ENCODE results near the gene PNKP. TPM values are rescaled to one million over a fixed set of nuclear protein-coding genes. Genes with fewer than 3 reads are reported as not detected.

Gene PNKP
- total and polyA plus RNA-seq, 9 of the 15 experiments (the other 6 are each of a cell fraction or from before 2014, with no cell fraction given), result 2.8 to 85.4 (median 25.3) TPM

DNA sequence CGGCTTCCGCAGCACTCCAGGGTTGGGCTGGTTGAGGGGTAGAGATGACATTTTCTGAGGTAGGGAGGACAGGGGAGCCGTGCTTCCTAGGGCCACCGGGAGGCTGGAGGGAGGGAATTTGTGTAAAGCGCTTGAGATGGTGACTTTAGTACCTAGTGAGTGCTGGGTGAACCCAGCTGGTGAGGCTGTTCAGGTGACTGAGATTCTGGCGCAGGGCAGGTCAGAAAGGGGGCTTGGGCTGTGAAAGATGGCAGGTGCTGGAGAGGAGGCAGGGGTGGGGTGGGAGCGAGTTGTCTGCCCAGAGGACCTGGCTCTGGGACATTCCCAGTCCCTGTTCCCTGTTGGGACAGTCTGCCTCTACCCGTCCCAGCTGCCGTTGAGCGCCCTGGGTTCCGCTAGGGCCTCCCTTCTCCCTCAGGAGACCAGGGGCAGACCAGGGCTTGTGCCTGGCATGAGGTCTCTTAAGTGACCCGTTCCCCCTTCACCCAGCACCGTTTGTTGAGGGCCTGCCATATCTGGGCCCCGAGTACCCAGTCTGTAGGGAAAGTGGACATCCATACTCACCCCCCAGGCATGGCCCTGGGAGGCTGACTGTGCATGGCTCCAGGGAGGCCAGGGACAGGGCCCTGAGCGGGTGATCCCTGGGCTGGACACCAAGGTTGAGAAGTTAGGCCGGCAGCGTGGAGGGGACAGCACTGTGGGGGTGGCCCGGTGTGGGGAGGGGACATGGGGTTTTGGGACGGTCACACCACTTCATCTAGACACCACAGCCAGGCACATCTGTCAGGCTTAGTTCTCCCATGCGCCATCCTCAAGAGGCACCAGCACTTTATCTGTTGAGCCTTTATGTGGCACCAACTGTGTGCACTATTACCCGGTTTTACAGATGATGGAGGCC is 11.5 kb downstream of the PNKP start:
- H3K9me1 ChIP-seq (ENCODE audit: control insufficient read depth, insufficient read depth, low read length), result peaks cover 8% of the 10 kb centered on the region
- FAIRE-seq (no peak), ATAC-seq (no peak), DNase-seq (ENCODE audit: extremely low read depth in 1 of 4, low spot score in 3 of 4) (no peak)
- no peak overlapping the region for H3K4me2 ChIP-seq (ENCODE audit: insufficient read depth, low read length)
- peak overlapping the region in 1 of 2 experiments; percentile 36; a peak in 1 of 4 replicates for H3K9ac ChIP-seq (ENCODE audit: insufficient read depth in 1 of 2, low read depth in 2 of 2, low read length in 2 of 2)
- TSS peak; percentile 13 for BruUV-seq (replicated peaks)
- no peak overlapping the region for H2AFZ ChIP-seq (ENCODE audit: low read depth, low read length)
- peaks cover 11 to 79% of the 10 kb centered on the region in 2 experiments for H3K4me1 ChIP-seq (replicated peaks in 1 of 2; ENCODE audit: control insufficient read depth in 2 of 2, insufficient read depth in 2 of 2, low read length in 2 of 2)
- H3K27me3 ChIP-seq (ENCODE audit: control insufficient read depth in 2 of 2, insufficient read depth in 2 of 2, low read length in 2 of 2), result no peaks in the 10 kb centered on the region
- no peak overlapping the region for H3K4me3 ChIP-seq
- peaks cover 82% of the 10 kb centered on the region for H3K36me3 ChIP-seq (ENCODE audit: control insufficient read depth, insufficient read depth, low read length)
- intact Hi-C loops (cut with micrococcal nuclease) (no loop called here), in situ Hi-C loops (cut with MboI) (no loop called here)
- peaks cover 27% of the 10 kb centered on the region for H4K20me1 ChIP-seq (replicated peaks; ENCODE audit: control insufficient read depth, insufficient read depth, low read length)
- H3K27ac ChIP-seq (ENCODE audit: extremely low read depth, low read depth, low read length), result no peak overlapping the region
- ChIA-PET CTCF (ENCODE audit: low intra/inter-chr PET ratio) (no interaction called here), POLR2A (interaction anchor here (0.5 to 0.9 kb wide), 2 partner anchors 10 to 20 kb away, joined by 3 to 4 read pairs; no protein-coding TSS in a partner anchor)
- H3K9me3 ChIP-seq (replicated peaks; ENCODE audit: control insufficient read depth, insufficient read depth, low read depth, low read length), result no peaks in the 10 kb centered on the region
- peaks cover 36% of the 10 kb centered on the region for H3K79me2 ChIP-seq (ENCODE audit: control insufficient read depth, insufficient read depth, low read length)
- 77% methylated on average over 18 of the region's 21 CpGs for WGBS (ENCODE audit: insufficient coverage, low coverage, missing lambda C conversion rate)
- TF ChIP-seq FOXA3 (CRISPR knock-in tag; conservative IDR thresholded peaks at IDR 0.05 in 1 of 2, IDR thresholded peaks at IDR 0.05 in 1 of 2) (0 out of 4 replicates have a peak, but pooled peaks of 1 of the 2 experiments have one; percentile 19), DACH1 (IDR thresholded peaks at IDR 0.05; ENCODE audit: partially characterized antibody) (no peak), NCOR1 (IDR thresholded peaks at IDR 0.05) (0 out of 2 replicates have a peak, but pooled peaks have one; percentile 5), HDAC1 (IDR thresholded peaks at IDR 0.05) (no peak), POLR2AphosphoS2 (IDR thresholded peaks at IDR 0.05; ENCODE audit: low read length) (peak; percentile 69; the same call in 1 of the 2 replicates), NCOA4 (IDR thresholded peaks at IDR 0.05; ENCODE audit: partially characterized antibody) (no peak), NFATC3 (IDR thresholded peaks at IDR 0.05) (no peak), SMAD1 (IDR thresholded peaks at IDR 0.05; ENCODE audit: low read depth, low read length, partially characterized antibody) (no peak), ZKSCAN8 (CRISPR knock-in tag; IDR thresholded peaks at IDR 0.05) (peak; percentile 98), RBFOX2 (IDR thresholded peaks at IDR 0.05; ENCODE audit: low read depth, low read length) (peak; percentile 43), MEF2A (IDR thresholded peaks at IDR 0.05; ENCODE audit: control insufficient read depth, low read depth, low read length) (no peak), RBM22 (IDR thresholded peaks at IDR 0.05; ENCODE audit: low read depth, low read length, poor library complexity, severe bottlenecking) (peak; percentile 20), TAF15 (IDR thresholded peaks at IDR 0.05; ENCODE audit: low read depth, low read length) (0 out of 2 replicates have a peak, but pooled peaks have one; percentile 26), ZC3H8 (IDR thresholded peaks at IDR 0.05) (no peak), POLR2A (conservative IDR thresholded peaks at IDR 0.05) (peak; percentile 61), ARNT (IDR thresholded peaks at IDR 0.05) (no peak), MYNN (IDR thresholded peaks at IDR 0.05) (0 out of 2 replicates have a peak, but pooled peaks have one; percentile 11), MYNN (CRISPR knock-in tag; IDR thresholded peaks at IDR 0.05) (no peak), SUPT5H (IDR thresholded peaks at IDR 0.05) (0 out of 2 replicates have a peak, but pooled peaks have one; percentile 47), POLR2G (IDR thresholded peaks at IDR 0.05; ENCODE audit: low read depth, low read length) (peak; percentile 34; the same call in 1 of the 2 replicates)
- TF ChIP-seq, protein P1, sequence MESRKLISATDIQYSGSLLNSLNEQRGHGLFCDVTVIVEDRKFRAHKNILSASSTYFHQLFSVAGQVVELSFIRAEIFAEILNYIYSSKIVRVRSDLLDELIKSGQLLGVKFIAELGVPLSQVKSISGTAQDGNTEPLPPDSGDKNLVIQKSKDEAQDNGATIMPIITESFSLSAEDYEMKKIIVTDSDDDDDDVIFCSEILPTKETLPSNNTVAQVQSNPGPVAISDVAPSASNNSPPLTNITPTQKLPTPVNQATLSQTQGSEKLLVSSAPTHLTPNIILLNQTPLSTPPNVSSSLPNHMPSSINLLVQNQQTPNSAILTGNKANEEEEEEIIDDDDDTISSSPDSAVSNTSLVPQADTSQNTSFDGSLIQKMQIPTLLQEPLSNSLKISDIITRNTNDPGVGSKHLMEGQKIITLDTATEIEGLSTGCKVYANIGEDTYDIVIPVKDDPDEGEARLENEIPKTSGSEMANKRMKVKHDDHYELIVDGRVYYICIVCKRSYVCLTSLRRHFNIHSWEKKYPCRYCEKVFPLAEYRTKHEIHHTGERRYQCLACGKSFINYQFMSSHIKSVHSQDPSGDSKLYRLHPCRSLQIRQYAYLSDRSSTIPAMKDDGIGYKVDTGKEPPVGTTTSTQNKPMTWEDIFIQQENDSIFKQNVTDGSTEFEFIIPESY (CRISPR knock-in tag; IDR thresholded peaks at IDR 0.05), result peak; percentile 22; the same call in 1 of the 2 replicates
